ENCODE measurements around the gene CDK14.

CDK14 gene

DNA sequence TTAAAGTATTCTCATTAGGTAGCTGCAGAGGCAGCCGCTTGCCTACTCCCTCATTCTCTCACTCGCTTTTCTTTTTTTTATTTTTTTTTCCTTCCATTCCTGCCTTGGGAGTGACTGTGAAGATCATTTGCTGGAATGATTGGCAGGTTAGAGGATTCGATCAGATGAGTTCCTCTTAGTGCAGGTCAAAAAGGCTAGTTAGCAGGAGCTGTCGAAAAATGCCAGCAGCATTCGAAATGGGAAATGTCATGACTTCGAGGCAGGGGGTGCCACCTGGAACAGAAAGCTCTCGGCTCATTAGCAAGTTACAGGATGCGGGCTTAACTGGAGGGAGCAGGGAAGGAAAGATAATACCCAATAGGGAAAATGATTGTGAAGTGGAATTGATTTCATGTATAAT lies 530.6 kb downstream of the CDK14 start:
- TF ChIP-seq CEBPB (IDR thresholded peaks at IDR 0.05) = no peak
- no peak for TF ChIP-seq CREB1 (IDR thresholded peaks at IDR 0.05; ENCODE audit: low read depth)
- TF ChIP-seq TEAD4 (IDR thresholded peaks at IDR 0.05) = no peak
- no peak for TF ChIP-seq ZBTB7A (IDR thresholded peaks at IDR 0.05; ENCODE audit: low read depth)

DNA sequence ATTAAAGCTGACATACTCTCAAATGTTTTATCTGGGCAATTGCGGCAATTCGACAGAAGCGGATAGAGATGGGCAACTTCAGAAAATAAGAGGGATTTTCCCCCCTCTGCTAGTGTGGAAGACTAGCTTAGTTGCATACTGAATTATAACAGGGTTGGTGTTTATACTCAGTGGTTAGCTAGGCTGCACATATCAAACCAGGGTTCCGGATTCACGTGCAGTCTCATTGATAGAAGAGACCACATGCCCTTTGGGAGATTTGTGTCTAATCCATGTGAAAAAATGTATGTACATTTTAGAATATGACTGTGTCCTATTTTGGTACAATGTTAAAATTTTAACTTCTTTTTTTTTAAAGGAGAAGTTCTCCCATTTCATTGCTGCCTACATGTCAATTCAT lies 531.2 kb downstream of the CDK14 start:
- TF ChIP-seq TCF12 (IDR thresholded peaks at IDR 0.05; ENCODE audit: low read depth) = no peak

DNA sequence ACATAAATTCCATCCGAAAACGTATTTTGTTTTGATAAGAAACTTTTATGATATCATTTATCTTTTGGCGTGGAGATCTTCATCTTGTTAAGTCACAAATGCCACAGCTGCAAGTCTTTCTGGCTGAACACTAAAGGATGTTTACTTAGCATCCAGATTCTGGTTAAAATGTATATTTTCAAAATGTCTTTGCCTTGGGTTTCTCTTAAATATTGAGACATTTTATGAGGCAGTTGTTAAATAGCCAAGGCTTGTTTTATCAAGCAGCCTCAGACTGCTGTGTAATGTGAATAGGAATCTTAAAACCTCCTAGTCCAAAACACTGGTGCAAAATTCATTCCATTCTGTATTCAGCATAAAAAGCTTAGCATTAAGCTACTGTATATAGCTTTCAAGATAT lies 531.8 kb downstream of the CDK14 start:
- TF ChIP-seq CREB1 (IDR thresholded peaks at IDR 0.05; ENCODE audit: low read depth) = no peak
- TF ChIP-seq FOXM1 (IDR thresholded peaks at IDR 0.05; ENCODE audit: borderline replicate concordance, low read depth) = no peak
- no peak for TF ChIP-seq EP300 (IDR thresholded peaks at IDR 0.05; ENCODE audit: borderline replicate concordance)
- no peak for TF ChIP-seq TEAD4 (IDR thresholded peaks at IDR 0.05)
- TF ChIP-seq, protein P1, sequence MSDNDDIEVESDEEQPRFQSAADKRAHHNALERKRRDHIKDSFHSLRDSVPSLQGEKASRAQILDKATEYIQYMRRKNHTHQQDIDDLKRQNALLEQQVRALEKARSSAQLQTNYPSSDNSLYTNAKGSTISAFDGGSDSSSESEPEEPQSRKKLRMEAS (IDR thresholded peaks at IDR 0.05) = no peak
- TF ChIP-seq ZBTB7A (IDR thresholded peaks at IDR 0.05; ENCODE audit: low read depth) = no peak
- TF ChIP-seq TCF12 (IDR thresholded peaks at IDR 0.05; ENCODE audit: low read depth) = no peak
- TF ChIP-seq YY1 (IDR thresholded peaks at IDR 0.05; ENCODE audit: low read depth) = no peak
- no peak for TF ChIP-seq EGR1 (IDR thresholded peaks at IDR 0.05)
- TF ChIP-seq NFIC (IDR thresholded peaks at IDR 0.05) = no peak
- TF ChIP-seq TAF1 (IDR thresholded peaks at IDR 0.05; ENCODE audit: low read depth) = no peak

DNA sequence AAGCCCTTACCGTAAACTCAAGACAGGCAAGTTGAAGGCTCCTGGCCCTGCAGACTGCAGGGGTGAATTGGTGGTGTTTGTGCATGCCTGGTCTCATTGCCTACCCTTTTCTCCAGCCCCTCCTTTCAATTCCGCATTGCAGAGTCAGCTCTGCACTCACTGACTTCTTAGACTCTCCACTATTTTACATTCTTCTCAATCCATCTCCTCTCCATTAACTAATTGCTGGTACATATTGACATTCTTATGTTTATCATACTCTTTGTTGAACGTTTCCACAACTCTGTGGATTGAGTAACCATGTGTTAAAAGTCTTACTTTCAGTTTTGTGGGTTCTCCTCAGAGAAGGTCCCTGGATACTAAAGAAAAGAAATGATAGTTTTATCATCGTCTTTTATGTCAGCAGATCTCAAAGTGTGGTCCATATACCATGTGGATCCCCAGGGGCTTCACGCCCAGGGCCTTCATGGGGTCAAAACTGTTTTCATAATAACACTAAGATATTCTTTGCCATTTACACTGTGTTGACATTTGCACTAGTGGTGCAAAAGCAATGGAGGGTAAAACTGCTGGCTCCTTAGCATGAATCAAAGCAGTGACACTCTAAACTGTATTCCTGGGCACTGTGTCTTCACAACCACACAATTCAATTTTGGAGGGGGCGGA lies 532.7 kb downstream of the CDK14 start:
- no peak for TF ChIP-seq EGR1 (IDR thresholded peaks at IDR 0.05)
- TF ChIP-seq, protein P2, sequence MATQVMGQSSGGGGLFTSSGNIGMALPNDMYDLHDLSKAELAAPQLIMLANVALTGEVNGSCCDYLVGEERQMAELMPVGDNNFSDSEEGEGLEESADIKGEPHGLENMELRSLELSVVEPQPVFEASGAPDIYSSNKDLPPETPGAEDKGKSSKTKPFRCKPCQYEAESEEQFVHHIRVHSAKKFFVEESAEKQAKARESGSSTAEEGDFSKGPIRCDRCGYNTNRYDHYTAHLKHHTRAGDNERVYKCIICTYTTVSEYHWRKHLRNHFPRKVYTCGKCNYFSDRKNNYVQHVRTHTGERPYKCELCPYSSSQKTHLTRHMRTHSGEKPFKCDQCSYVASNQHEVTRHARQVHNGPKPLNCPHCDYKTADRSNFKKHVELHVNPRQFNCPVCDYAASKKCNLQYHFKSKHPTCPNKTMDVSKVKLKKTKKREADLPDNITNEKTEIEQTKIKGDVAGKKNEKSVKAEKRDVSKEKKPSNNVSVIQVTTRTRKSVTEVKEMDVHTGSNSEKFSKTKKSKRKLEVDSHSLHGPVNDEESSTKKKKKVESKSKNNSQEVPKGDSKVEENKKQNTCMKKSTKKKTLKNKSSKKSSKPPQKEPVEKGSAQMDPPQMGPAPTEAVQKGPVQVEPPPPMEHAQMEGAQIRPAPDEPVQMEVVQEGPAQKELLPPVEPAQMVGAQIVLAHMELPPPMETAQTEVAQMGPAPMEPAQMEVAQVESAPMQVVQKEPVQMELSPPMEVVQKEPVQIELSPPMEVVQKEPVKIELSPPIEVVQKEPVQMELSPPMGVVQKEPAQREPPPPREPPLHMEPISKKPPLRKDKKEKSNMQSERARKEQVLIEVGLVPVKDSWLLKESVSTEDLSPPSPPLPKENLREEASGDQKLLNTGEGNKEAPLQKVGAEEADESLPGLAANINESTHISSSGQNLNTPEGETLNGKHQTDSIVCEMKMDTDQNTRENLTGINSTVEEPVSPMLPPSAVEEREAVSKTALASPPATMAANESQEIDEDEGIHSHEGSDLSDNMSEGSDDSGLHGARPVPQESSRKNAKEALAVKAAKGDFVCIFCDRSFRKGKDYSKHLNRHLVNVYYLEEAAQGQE (IDR thresholded peaks at IDR 0.05; ENCODE audit: low read depth) = no peak
- no peak for TF ChIP-seq TCF12 (IDR thresholded peaks at IDR 0.05; ENCODE audit: low read depth)
- no peak for TF ChIP-seq FOXM1 (IDR thresholded peaks at IDR 0.05; ENCODE audit: borderline replicate concordance, low read depth)

DNA sequence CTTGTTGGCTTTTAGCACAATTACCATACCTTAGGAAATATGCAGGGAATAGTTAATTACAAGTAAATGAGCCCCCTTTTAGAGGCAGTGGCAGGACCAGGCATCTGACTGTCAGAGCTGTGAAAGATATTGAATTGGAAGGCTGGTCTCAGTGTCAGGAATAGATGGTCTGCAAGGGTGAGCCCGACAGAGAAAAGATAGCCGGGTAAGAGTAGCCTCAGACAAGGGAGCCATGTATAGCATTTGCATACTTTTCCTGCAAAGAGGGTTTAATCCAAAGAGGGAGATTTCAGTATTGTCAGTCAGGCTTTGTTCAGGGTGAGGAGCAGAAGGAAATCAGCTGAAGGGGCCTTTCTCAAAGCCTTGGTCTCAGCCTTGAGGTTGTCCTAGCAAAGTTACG lies 539.2 kb downstream of the CDK14 start:
- no peak for TF ChIP-seq EGR1 (IDR thresholded peaks at IDR 0.05)
- no peak for TF ChIP-seq NFIC (IDR thresholded peaks at IDR 0.05)
- TF ChIP-seq FOXM1 (IDR thresholded peaks at IDR 0.05; ENCODE audit: borderline replicate concordance, low read depth) = no peak
- TF ChIP-seq, protein P1 (IDR thresholded peaks at IDR 0.05) = no peak
- TF ChIP-seq, protein P2 (IDR thresholded peaks at IDR 0.05; ENCODE audit: low read depth) = no peak
- TF ChIP-seq CEBPB (IDR thresholded peaks at IDR 0.05) = no peak

DNA sequence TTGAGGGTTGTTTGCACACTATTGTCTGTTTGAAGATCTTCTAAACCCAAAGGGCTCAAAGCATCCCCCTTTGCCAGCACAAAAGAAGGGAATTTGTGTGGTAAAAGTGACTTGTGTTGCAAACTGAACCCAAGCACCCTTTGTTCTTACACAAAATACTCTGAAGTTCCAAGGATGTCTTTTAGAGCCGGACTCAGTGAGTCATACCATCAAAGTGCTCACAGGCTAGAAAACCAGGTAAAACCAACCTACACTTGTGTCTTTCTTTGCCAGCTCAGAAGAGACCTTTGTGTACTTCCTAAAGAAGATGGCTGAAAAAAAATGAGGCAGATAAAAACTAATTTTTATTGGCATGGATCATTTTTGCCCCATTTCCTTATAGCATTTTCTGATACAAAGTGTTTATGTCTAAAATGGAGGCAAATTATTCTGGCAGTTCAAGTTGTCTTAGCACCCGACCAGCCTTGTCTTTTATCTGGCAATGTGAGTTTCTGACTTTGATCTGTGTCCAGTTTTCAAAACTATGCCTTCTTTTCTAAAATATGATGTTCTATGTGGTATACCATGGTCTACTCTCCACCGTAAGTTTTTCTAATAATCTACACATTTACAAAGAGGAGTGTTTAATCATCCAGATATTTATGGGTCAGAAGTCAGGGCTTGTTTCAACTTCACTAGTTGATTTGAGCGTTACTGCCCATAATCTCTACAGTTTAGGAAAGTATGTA lies 539.7 kb downstream of the CDK14 start:
- TF ChIP-seq, protein P3, sequence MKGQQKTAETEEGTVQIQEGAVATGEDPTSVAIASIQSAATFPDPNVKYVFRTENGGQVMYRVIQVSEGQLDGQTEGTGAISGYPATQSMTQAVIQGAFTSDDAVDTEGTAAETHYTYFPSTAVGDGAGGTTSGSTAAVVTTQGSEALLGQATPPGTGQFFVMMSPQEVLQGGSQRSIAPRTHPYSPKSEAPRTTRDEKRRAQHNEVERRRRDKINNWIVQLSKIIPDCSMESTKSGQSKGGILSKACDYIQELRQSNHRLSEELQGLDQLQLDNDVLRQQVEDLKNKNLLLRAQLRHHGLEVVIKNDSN (IDR thresholded peaks at IDR 0.05) = no peak
- TF ChIP-seq TAF1 (IDR thresholded peaks at IDR 0.05; ENCODE audit: low read depth) = no peak
- TF ChIP-seq, protein P1 (IDR thresholded peaks at IDR 0.05) = no peak
- TF ChIP-seq NFIC (IDR thresholded peaks at IDR 0.05) = no peak
- TF ChIP-seq, protein P2 (IDR thresholded peaks at IDR 0.05; ENCODE audit: low read depth) = no peak
